K562 (cell line): Measurements from ENCODE around the gene PXK.

Source experiments
- RNF2 ChIP-seq: sonication (generic); IDR thresholded peaks from 2 replicates; pipeline ENCODE4 v1.6.1; 2016
- ZNF785 ChIP-seq: fragments of 250-450 bp; sonication (Bioruptor Pico); IDR thresholded peaks from 2 replicates; pipeline ENCODE4 v1.4.0; 2020; ENCODE audit warnings: mild to moderate bottlenecking

GRCh38 chr3:58351920-58352319 is 19.2 kb downstream of the PXK start:
- TF ChIP-seq RNF2 (no peak), ZNF785 (CRISPR knock-in tag) (no peak)
